ENCODE measurements around the gene TMIGD2. TPM values are rescaled to one million over a fixed set of nuclear protein-coding genes. Genes with fewer than 3 reads are reported as not detected.

Gene TMIGD2
- total and polyA plus RNA-seq, 4 donors: 0.16 to 0.94 (median 0.48) TPM

DNA sequence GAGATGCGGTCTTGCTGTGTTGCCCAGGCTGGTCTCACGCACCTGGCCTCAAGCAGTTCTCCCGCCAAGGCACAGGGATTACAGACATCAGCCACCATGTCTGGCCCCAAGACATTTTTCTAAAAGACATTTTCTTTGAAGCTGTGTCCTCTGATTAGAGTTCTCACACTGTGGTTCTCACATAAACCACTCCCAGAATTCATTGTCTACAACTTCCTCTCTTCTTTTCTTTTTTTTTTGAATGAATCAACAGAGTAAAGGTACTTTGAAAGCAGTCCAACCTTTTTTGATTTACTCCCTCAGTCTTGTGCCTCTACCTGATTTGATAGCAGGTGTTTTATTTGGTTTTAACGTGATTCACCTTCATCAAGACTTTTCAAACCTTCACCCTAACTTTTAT, 37.4 kb downstream of the TMIGD2 start:
- Histone ChIP-seq H3K27me3 (ENCODE audit: control insufficient read depth in 4 of 4, insufficient read depth in 4 of 4, low read length in 3 of 4) (no peaks in the 10 kb centered on the region), H3K9ac (ENCODE audit: low read depth in 1 of 2, low read length in 2 of 2) (no peak overlapping the region), H3K36me3 (ENCODE audit: control insufficient read depth in 4 of 4, insufficient read depth in 3 of 4, low read depth in 1 of 4, low read length in 3 of 4) (peaks cover 3 to 24% (median 10%) of the 10 kb centered on the region in 4 donors), H3K4me1 (ENCODE audit: control insufficient read depth in 4 of 4, insufficient read depth in 4 of 4, low read length in 3 of 4) (peaks cover 4 to 24% (median 15%) of the 10 kb centered on the region in 4 donors), H3K4me3 (ENCODE audit: low read depth in 1 of 3, low read length in 3 of 3) (no peak overlapping the region), H3K9me3 (ENCODE audit: control insufficient read depth in 4 of 4, low read length in 3 of 4) (no peaks in the 10 kb centered on the region), H3K27ac (ENCODE audit: low read depth in 1 of 2, low read length in 2 of 2) (no peak overlapping the region)
- 74% methylated on average over 4 of the region's 4 CpGs for WGBS
- no peak for DNase-seq (ENCODE audit: low spot score)
- no peak for TF ChIP-seq RAD21 (IDR thresholded peaks at IDR 0.05)
- no peak for TF ChIP-seq HNF4G (IDR thresholded peaks at IDR 0.05)
- TF ChIP-seq NR2F2 (IDR thresholded peaks at IDR 0.05): no peak
- TF ChIP-seq, protein P1, sequence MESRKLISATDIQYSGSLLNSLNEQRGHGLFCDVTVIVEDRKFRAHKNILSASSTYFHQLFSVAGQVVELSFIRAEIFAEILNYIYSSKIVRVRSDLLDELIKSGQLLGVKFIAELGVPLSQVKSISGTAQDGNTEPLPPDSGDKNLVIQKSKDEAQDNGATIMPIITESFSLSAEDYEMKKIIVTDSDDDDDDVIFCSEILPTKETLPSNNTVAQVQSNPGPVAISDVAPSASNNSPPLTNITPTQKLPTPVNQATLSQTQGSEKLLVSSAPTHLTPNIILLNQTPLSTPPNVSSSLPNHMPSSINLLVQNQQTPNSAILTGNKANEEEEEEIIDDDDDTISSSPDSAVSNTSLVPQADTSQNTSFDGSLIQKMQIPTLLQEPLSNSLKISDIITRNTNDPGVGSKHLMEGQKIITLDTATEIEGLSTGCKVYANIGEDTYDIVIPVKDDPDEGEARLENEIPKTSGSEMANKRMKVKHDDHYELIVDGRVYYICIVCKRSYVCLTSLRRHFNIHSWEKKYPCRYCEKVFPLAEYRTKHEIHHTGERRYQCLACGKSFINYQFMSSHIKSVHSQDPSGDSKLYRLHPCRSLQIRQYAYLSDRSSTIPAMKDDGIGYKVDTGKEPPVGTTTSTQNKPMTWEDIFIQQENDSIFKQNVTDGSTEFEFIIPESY (IDR thresholded peaks at IDR 0.05): no peak

DNA sequence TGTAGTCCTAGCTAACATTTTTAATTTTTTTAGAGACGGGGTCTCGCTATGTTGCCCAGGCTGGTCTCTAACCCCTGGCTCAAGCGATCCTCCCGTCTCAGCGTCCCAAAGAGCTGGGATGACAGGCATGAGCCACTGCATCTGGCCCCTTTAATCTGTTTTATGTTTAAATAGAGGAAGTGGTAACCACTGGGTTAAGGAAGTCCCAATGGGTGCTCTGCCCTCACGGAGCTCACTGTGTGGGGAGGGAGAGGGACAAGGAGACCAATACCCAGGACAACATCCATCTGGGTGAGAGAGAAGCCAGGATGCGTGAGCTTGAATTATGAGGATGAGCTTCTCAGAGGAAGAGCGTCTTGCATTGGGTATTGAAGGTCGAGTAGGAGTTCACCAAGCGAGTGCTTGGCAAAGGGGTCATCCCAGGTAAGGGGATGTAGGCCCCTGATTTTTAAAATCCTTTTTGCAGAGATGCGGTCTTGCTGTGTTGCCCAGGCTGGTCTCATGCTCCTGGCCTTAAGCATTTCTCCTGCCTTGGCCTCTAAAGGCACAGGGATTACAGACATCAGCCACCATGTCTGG, 41.5 kb downstream of the TMIGD2 start:
- Histone ChIP-seq H3K9me3 (ENCODE audit: control insufficient read depth in 4 of 4, low read length in 3 of 4) (peaks cover 0 to 5% (median 2%) of the 10 kb centered on the region in 4 donors), H3K27me3 (ENCODE audit: control insufficient read depth in 4 of 4, insufficient read depth in 4 of 4, low read length in 3 of 4) (no peaks in the 10 kb centered on the region), H3K4me1 (ENCODE audit: control insufficient read depth in 4 of 4, insufficient read depth in 4 of 4, low read length in 3 of 4) (no peaks in the 10 kb centered on the region), H3K36me3 (ENCODE audit: control insufficient read depth in 4 of 4, insufficient read depth in 3 of 4, low read depth in 1 of 4, low read length in 3 of 4) (peaks cover 22 to 50% (median 25%) of the 10 kb centered on the region in 4 donors), H3K4me3 (ENCODE audit: low read depth in 1 of 3, low read length in 3 of 3) (no peak overlapping the region), H3K27ac (ENCODE audit: low read depth in 1 of 2, low read length in 2 of 2) (no peak overlapping the region), H3K9ac (ENCODE audit: low read depth in 1 of 2, low read length in 2 of 2) (no peak overlapping the region)
- DNase-seq (ENCODE audit: low spot score): no peak
- 93% methylated on average over 11 of the region's 11 CpGs for WGBS
- TF ChIP-seq RXRA (IDR thresholded peaks at IDR 0.05): no peak
- TF ChIP-seq YY1 (IDR thresholded peaks at IDR 0.05): no peak
- no peak for TF ChIP-seq EGR1 (IDR thresholded peaks at IDR 0.05; ENCODE audit: low read depth in 2 of 2)
- TF ChIP-seq RAD21 (IDR thresholded peaks at IDR 0.05): no peak
- TF ChIP-seq JUND (IDR thresholded peaks at IDR 0.05): no peak
- TF ChIP-seq, protein P2, sequence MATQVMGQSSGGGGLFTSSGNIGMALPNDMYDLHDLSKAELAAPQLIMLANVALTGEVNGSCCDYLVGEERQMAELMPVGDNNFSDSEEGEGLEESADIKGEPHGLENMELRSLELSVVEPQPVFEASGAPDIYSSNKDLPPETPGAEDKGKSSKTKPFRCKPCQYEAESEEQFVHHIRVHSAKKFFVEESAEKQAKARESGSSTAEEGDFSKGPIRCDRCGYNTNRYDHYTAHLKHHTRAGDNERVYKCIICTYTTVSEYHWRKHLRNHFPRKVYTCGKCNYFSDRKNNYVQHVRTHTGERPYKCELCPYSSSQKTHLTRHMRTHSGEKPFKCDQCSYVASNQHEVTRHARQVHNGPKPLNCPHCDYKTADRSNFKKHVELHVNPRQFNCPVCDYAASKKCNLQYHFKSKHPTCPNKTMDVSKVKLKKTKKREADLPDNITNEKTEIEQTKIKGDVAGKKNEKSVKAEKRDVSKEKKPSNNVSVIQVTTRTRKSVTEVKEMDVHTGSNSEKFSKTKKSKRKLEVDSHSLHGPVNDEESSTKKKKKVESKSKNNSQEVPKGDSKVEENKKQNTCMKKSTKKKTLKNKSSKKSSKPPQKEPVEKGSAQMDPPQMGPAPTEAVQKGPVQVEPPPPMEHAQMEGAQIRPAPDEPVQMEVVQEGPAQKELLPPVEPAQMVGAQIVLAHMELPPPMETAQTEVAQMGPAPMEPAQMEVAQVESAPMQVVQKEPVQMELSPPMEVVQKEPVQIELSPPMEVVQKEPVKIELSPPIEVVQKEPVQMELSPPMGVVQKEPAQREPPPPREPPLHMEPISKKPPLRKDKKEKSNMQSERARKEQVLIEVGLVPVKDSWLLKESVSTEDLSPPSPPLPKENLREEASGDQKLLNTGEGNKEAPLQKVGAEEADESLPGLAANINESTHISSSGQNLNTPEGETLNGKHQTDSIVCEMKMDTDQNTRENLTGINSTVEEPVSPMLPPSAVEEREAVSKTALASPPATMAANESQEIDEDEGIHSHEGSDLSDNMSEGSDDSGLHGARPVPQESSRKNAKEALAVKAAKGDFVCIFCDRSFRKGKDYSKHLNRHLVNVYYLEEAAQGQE (IDR thresholded peaks at IDR 0.05): no peak
- TF ChIP-seq, protein P3, sequence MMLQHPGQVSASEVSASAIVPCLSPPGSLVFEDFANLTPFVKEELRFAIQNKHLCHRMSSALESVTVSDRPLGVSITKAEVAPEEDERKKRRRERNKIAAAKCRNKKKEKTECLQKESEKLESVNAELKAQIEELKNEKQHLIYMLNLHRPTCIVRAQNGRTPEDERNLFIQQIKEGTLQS (IDR thresholded peaks at IDR 0.05): no peak
- no peak for TF ChIP-seq TAF1 (conservative IDR thresholded peaks at IDR 0.05)
- no peak for TF ChIP-seq HNF4A (conservative IDR thresholded peaks at IDR 0.05)
- no peak for TF ChIP-seq SP1 (IDR thresholded peaks at IDR 0.05)
- TF ChIP-seq FOXA1 (IDR thresholded peaks at IDR 0.05): no peak
